ENCODE results near the gene TMEFF2.
"Not testable (repeated sequence)": the region's sequence is repeated elsewhere in the genome, so short reads cannot be mapped to it uniquely, and the experiment has no call there.

TMEFF2 gene

GRCh38 chr2:192127434-192127833, 67.3 kb downstream of the TMEFF2 start:
- DNase-seq = no peak

- no peak for DNase-seq
These were observed 67.8 kb downstream of the TMEFF2 start for GRCh38 chr2:192126912-192127311.

- no peak for DNase-seq
These were observed 68.3 kb downstream of the TMEFF2 start for GRCh38 chr2:192126426-192126825.

- no peak for DNase-seq
These were observed 70.2 kb downstream of the TMEFF2 start for GRCh38 chr2:192124571-192124970.

- no peak for DNase-seq
These were observed 70.9 kb downstream of the TMEFF2 start for GRCh38 chr2:192123847-192124246.

GRCh38 chr2:192122946-192123345, 71.8 kb downstream of the TMEFF2 start:
- no peak for DNase-seq

- no peak for DNase-seq
These were observed 72.6 kb downstream of the TMEFF2 start for GRCh38 chr2:192122141-192122540.

- DNase-seq = no peak
These were observed 75.2 kb downstream of the TMEFF2 start for GRCh38 chr2:192119536-192119935.

- DNase-seq = no peak
These were observed 77.0 kb downstream of the TMEFF2 start for GRCh38 chr2:192117705-192118104.

- not testable (repeated sequence) for DNase-seq
These were observed 83.2 kb downstream of the TMEFF2 start for GRCh38 chr2:192111536-192111935.

- DNase-seq = no peak
These were observed 95.0 kb downstream of the TMEFF2 start for GRCh38 chr2:192099742-192100141.

- DNase-seq = no peak
These were observed 95.8 kb downstream of the TMEFF2 start for GRCh38 chr2:192098814-192099491.

- no peak for DNase-seq
These were observed 103.3 kb downstream of the TMEFF2 start for GRCh38 chr2:192091476-192091875.

GRCh38 chr2:192090911-192091310, 103.8 kb downstream of the TMEFF2 start:
- no peak for DNase-seq

GRCh38 chr2:192087398-192087958, 107.3 kb downstream of the TMEFF2 start:
- no peak for DNase-seq

- DNase-seq = no peak
These were observed 112.6 kb downstream of the TMEFF2 start for GRCh38 chr2:192082121-192082520.

- DNase-seq = not testable (repeated sequence)
These were observed 114.6 kb downstream of the TMEFF2 start for GRCh38 chr2:192080096-192080495.

GRCh38 chr2:192073878-192074277, 120.9 kb downstream of the TMEFF2 start:
- DNase-seq = no peak

GRCh38 chr2:192072778-192073177, 122.0 kb downstream of the TMEFF2 start:
- DNase-seq = no peak

- no peak for DNase-seq
These were observed 122.5 kb downstream of the TMEFF2 start for GRCh38 chr2:192072261-192072660.

GRCh38 chr2:192070099-192070498, 124.6 kb downstream of the TMEFF2 start:
- DNase-seq = no peak

- DNase-seq = no peak
These were observed 125.3 kb downstream of the TMEFF2 start for GRCh38 chr2:192069417-192069816.

GRCh38 chr2:192068966-192069365, 125.8 kb downstream of the TMEFF2 start:
- no peak for DNase-seq

GRCh38 chr2:192067631-192068030, 127.1 kb downstream of the TMEFF2 start:
- no peak for DNase-seq

GRCh38 chr2:192064459-192064858, 130.3 kb downstream of the TMEFF2 start:
- DNase-seq = no peak

Measured in effector CD8-positive, alpha-beta T cell (primary cell).